ENCODE measurements around the gene NCOR2.
A peak's percentile ranks its signal among the peaks of the same experiment; 100 is the strongest.

NCOR2 gene

DNA sequence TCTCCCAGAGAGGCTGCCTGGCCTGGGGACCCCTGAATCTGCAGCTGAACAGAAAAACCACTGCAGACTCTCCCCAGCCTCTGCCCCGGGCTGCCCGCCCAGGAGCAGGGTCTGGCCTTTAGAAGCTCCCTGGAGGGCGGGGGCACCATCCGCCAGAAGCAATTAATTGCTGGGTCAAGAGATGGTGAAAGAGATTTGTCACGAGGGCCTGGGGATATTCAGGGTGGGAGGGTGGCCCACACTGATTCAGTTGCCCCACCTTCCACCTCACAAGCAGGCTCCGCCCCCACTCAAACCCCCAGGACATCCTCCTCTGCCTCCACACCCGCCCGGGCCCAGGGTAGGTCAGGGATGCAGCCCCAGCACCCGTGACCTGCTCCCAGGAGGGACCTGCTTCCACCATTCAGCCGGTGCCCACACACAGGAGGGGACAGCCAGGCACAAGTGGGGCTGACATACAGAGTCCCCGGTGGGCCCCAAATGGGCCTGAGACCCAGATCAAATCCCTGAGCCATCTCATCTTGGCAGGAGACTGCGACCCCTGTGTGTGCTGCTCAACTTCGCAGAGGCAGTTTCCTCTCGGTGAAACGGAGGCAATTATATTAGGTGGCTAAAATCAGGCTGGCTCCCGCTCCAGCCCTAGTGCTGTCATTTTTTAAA is 23.0 kb downstream of the NCOR2 start:
- DNase-seq: peak; percentile 56

DNA sequence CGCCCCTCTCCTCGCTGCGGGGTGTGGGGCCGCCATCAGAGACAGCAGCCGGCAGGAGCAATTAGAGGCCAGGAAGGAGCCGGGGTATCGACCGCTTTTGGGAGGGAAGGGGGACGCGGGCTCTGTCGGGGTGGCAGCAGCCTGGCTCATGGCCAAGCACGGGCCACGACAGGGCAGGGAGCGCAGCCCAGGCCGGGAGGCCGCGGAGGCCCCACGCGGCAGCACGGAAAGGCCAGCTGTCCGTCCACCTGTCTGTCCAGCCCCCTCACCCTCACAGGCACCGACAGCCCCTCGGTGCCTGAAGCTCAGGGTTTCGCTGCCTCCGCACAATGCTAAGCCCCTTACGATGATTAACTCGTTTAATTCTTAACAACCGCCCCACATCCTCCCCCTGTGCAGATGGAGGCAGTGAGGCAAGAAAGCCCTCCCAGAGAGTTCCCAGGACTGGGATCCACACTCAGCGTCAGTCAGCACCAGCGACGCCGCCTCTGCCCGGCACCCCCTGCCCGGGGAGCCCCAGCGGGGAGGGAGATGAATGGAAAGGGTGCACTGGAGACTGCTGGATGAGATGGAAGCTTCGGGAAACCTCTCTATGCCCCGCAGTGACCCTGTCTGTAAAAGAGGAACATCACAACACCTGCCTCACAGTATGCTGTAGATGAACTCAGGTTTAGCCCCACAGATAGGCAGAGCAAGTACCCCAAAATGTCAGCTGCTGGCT is 23.7 kb downstream of the NCOR2 start:
- DNase-seq: peak; percentile 79

DNA sequence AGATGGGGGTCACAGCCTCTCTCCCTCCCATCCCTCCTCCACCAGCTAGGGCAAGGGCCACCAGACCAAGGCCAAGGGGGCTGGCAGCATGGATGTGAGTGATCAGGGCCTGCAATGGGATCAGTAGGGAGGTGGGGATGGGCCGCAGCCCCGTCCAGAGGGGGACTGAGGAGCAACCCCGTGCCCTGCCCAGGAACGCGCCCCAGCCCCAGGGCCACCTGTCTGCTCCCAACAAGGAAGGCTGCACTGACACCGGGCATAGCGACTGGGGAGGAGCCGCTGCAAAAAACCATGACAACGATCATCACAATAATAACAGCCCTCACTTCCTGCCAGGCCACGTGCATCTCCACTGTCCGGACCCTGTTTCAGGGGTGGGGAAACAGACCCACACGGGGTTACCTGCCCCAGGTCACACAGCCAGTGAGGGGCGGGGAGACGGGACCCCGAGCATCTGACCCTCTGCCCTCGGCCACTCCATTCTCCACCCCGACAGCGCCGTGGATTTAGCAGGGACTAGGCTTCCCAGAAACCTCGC is 24.3 kb downstream of the NCOR2 start:
- DNase-seq: peak; percentile 75

DNA sequence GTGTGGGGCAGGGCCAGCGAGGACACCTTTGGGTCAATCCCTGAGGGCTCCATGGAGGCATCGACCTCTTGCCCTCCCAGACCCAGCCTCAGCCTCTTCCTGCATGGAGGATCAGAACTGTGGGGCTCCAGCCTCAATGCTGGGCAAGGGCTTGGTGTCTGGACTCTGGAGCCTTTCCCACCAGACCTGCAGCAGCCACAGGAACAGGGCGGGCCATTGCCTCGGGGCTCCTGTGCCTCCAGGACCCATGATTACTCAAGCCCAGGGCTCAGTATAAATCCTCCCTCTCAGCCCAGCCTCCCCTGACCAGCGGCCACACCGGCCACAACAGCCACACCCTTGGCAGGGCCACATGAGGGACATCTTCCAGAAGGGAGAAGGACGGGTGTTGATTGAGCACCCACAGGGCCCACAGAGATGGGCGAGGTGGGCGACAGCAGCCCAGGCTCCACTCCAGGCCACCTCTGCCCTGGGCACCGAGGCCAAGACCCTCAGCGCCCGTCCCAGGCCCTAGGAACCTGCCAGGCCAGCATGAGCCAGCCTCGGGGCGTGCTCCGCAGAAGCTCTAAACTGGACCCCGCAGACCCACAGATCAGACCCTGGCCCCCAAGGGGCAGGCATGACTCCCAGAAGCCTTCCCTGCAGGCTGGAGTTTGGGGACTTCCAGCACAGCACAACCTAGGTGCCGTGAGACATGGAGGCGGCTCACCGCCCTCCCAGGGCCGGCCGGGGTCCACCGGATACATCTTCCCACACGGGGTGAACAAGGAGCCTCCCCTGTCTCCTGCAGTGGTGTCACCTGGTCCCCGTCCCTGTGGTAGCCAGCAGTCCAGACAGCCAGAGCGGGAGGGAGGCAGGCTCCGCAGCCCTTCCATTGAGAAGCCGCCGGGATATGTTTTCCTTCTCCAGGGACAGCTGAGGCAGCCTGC is 25.1 kb downstream of the NCOR2 start:
- peak; percentile 49 for DNase-seq

DNA sequence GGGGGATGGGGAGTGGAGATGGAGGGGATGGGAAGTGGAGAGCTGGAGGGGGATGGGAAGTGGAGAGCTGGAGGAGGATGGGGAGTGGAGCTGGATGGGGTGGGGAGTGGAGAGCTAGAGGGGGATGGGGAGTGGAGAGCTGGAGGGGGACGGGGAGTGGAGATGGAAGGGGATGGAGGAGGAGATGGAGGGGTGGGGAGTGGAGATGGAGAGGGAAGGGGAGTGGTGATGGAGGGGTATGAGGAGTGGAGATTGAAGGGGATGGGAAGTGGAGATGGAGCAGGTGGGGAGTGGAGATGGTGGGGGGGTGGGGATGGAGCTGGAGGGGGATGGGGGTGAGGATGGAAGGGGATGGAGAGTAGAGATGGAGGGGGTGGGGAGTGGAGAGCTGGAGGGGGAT is 26.1 kb downstream of the NCOR2 start:
- no peak for DNase-seq

DNA sequence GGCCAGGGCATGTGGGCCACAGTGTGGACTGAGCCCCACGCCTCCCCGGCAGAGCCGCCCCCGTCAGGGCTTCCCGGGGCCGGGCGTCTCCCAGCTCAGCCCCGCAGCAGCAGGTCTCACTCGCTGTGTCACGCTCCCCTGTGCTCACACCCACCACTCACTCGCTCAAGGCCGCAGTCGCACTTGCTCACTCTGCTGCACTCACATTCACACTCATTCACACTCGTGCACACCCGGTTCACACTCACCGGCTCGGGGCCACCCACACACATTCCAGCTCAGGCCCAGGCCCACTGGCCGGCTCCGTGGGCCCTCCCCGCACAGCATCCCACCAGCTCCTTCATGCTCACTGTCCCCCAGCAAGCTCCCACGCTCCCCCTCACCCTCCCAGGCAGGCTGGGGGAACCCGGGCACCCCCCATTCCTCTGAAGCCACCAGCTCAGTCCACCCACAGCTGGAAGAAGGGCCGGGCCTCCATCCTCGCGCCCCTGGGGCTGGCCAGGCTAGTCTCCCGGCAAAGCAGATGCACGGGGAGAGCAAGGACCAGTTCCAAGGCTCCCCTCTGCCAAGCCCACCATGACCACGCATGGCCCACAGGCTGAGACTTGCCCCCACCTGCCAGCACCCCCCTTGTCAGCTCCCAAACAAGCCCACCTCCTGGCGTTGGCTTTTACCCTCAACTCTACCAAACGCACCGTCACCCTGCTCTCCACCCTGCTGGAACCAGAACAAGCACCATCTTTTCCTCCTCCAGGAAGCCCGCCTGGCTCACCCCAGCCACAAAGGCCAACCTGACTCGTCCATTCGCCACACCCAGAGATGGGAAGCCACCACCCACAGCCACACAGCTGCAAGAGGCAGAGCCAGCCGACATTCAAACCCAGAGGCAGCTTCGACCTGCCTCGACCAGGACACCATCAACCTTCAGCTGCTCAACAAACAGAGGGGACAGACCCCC is 28.0 kb downstream of the NCOR2 start:
- DNase-seq: no peak

DNA sequence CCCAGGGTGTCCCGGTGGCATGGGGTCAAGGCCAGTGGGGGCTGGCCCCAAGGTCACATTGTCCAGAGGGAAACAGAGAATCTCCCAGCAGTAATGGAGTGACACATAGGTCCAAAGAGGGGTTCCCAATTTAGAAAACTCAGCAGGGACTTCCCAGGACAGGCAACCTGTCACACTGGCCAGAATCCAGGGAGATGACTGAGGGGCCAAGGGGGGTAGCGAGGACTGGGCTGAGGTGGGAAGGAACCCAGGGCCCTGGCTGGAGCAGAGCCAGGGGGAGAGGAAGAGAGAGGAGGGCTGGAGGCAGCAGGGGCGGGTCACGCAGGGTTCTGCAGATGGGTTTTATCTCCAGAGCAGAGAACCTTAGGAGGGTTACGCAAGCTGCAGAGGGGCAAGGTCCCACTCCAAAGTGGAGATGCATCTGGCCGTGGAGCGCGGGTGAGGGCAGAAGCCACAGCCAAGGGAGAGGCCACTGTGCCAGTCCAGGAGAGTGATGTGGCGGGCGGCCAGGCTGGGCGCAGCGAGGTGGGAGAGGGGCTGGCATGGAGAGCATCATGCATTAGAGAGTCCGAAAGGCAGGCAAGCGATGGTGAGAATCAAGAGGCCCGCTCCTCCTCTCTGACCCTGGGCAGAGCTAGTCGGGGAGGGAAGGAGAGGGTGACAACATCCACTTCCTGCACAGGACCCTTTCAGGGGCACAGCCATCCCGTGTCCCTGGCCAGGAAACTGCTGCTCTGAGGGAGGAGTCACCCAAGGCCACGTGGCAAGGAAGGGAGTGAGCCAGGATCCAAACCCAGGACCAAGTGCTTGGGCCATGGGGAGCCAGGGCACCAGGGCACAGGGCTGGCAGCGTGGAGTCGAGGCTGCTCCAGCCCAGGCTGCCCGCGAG is 29.0 kb downstream of the NCOR2 start:
- DNase-seq: no peak

DNA sequence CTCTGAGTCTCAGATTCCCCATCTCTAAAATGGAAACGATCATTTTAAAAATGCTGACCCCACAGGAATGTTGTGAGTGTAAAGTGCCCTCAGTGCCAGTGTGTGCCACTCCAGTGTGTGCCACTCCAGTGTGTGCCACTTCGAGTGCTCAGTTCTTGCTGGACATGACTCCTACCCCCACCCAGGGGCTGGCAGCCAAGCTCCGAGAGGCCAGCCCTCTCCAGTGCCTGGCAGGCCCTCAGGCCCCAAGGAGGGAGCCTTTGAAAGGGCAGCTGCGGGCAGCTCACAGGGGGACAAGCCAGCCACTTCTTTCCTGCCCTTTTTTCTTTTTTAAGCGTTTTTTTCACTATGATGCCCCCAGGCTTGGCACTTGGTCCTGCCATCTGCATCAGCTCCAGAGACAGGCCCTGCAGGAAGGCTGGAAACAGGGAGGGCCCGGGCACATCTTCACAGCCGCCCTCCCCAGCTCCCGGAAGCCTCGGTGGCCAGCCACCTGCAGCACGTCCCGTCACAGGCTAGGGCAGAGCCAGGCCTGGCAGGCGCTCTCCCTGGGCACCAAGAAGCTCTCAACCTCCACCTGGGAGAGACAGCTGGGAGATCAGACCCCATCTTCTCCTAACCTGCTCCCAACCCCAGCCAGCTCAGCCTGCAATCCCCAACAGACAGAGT is 29.8 kb downstream of the NCOR2 start:
- no peak for DNase-seq

DNA sequence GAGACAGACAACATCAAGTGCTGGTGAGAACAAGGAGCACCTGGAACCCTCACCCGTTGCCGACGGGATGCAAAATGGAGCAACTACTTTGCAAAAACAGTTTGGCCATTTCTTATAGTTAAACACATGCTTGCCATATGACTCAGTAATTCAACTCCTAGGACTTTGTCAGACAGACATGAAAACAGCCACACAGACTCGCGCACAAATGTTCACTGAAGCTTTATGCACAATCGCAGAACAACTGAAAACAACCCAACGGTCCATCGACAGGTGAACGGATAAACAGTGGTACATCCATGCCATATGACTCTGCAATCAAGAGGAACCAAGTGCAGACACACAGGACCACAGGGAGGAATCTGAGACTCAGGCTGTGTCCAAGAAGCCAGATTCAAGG is 30.8 kb downstream of the NCOR2 start:
- no peak for DNase-seq

DNA sequence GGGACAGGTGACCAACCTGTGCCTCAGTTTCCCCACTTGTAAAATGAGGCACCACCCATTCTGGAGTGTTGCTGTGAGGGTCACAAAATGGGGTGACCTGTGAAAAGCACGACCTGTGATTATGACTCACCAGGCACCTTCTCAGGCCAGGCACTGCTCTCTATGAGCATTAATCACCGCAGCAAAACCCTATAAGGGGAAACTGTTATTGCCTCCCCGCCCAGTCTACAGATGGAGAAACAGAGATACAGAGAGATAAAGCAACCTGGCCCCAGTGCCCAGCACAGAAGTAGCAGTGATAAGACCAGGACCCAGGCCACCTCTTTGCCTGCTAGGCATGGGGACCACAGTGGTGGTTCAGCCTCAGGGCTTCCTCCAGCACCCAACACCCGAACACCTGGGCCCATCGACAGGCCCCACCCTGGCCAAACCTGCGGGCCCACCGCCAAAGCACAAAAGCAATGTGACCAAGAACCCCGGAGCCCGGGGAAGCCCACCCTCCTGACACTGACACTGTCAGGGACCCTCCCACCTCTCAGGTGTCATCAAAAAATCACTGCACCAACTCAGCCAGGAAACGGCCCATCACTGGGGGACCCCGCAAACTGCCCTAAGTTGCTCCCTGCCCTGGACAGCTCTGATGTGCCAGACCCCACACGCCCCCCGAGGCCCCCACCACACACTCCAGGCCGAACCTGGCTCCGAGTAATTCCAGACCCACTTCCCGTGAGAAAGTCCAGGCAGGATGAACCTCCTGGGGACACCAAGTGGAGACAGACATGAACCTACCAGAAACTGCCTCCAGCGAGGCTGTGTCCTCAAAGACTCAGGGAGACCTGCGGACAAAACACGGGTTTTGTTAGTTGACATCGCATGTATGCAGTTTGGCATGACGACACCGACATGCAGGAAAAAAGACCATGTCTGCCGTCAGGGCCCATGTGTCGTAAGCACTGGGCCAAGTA is 32.4 kb downstream of the NCOR2 start:
- DNase-seq: no peak

DNA sequence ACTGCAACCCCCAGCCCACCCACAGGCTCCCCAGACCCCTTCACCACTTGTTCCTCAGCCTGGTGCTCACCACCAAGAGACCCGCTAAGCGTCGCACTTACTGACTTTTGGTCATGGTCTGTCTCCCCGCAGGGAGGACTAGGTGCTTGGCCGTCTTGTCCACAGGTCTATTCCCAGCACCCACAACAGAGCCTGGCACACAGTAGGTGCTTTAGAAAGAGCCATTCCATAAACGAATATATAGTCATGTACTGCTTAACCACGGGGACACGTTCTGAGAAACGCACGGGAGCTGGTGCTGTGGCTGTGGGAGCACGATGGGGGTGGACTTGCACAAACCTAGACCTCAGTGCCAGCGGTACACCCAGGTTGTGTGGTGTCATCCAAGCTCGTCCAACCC is 34.0 kb downstream of the NCOR2 start:
- no peak for DNase-seq

DNA sequence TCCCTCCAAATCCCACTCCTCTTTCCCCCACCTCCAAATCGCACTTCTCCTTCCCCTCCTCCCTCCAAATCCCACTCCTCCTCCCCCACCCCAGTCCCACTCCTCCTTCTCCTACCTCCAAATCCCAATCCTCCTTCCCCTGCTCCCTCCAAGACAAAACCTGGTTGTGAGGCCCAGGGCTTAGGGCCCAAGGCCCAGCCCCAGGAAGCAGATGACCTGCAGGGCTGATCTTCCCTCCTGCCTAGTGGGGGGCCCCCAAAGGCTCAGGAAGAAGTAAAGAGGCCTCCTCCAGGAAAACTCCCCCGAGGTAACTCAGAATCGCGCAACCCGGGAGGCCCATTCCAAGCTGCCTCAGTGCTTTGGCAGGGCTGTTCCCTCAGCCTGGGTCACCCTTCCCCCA is 34.4 kb downstream of the NCOR2 start:
- no peak for DNase-seq

DNA sequence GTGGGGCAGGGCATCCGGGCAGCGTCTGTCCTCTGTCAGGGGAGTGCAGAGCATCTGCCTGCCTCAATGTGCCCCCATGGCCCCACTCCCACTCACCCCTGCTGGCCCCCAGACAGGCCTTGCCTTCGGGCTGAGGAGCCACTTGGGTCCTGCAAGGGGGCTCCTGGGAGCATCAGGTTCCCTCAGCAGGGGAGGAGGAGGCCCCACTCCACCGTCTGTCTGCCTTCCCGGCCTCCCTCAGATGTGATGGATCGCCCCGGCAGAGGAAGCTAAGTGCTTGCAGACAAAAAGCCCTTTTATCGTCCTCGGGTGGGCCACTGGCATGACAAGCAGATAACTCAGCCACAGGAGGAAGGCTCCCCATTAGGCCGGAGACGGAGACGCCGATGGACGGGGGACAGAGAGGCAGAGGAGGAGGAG is 35.1 kb downstream of the NCOR2 start:
- DNase-seq: no peak

DNA sequence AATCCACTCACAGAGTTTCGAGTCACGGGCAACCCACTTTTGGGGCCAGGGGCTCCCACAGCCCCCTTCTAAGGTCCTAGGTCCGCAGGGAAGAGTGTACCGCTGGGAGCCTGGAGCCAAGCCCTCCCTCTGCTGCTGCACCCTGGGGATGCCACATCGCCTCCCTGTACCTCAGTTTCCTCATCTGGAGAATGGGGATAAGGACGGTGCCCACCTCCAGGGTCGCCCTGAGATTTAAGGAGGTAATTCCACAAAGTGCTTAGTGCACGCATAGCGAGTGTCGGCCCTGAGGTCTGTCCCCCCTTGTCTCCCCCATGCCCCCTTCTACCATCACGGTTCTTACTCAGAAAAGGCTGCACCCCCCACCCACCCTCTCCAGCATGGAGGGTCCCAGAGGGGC is 35.5 kb downstream of the NCOR2 start:
- DNase-seq: no peak

DNA sequence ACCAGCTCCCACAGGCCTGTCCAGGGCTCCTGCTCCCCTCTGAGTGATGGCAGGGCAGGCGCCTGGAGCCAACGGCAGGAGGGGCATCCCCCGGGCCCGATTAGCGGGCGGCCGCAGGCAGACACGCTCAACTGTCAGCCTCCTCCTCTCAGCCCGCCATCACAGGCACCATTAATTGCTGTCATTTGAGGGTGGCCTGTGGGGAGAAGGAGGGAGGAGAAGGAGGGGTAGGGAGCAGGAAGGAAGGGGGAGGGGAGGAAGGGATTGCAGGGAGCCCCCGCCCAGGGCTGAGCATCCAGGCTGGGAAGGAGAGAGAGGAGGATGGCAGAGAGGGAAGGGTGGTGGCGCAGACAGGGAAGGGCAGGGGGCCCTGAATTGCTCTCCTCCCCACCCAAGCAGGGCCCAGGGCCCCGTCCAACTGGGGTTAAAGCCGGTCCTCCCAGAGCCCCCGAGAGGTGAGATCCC is 36.1 kb downstream of the NCOR2 start:
- DNase-seq: peak; percentile 60

DNA sequence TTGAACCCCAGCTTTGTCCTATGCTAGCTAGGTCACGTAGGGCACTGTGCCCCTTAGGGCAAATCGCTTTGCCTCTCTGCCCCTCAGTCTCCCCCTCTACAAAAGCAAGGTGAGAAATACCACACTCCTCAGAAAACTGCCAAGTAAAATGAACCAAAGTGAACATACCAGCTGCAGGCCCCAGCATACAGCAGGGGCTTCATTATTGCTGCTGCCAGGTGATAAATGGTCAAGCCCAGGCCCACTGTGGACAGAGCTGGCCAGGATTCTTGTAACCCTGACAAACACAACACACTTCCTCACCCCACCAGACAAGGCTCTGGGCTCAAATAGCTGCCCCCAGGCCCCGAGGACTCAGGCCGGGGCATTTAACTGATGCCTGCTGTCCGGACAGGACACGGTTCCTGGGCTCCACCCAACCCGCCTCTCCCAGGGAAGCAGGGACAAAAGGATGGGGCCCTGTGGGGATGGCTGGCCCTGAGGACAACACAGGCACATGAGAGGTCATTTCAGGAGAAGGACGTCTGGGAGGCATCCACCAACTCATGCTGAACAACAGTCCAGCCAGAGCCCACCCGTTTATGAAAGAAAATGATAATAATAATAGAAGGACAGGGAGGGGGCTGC is 36.7 kb downstream of the NCOR2 start:
- no peak for DNase-seq

DNA sequence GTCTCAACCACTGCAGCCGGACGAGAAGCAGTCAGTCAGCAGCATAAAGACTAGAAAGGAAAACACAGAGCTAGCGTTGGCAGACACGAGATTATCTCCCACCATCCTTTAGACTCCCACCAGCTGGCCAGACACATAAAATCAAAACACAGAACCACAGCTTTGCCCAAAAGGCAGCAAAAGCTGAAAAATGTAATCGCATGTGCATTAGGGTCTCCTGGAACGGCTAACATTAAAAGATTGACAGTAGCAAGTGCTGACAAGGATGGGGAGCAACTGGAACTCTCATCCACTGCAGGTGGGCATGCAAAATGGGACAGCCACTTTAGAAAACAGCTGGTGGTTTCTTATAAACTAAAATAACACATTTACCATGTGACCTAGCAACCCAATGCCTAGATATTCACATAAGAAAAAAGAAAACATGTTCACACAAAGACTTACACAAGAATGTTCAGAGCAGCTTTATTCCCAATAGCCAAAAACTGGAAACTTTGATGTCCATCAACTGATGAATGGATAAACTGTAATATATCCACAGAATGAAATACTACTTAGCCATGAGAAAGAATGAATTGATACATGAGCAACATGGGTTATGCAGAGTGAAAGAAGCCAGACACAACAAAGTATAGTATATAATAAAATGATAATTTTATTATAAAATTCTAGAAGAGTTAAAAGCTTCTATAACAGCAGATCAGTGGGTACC is 37.7 kb downstream of the NCOR2 start:
- DNase-seq: no peak
